Ishikawa (cell line): ENCODE results near the gene MYRIP.

ENCODE experiments used
- FOXM1 ChIP-seq: IDR thresholded peaks from 2 replicates; pipeline ENCODE4 v1.6.1; 2012; ENCODE audit warnings: low read depth, borderline replicate concordance
- NFIC ChIP-seq: IDR thresholded peaks from 2 replicates; pipeline ENCODE4 v1.6.1; 2012
- RAD21 ChIP-seq: IDR thresholded peaks from 2 replicates; pipeline ENCODE4 v1.6.1; 2012; ENCODE audit warnings: low read depth
- TAF1 ChIP-seq: IDR thresholded peaks from 2 replicates; pipeline ENCODE4 v1.6.1; 2012; ENCODE audit warnings: low read depth, mild to moderate bottlenecking
- TEAD4 ChIP-seq: IDR thresholded peaks from 2 replicates; pipeline ENCODE4 v1.6.1; 2012
- YY1 ChIP-seq: IDR thresholded peaks from 2 replicates; pipeline ENCODE4 v1.6.1; 2012; ENCODE audit warnings: low read depth
- TF ChIP-seq, protein P1 (sequence below): IDR thresholded peaks from 2 replicates; pipeline ENCODE4 v1.6.1; 2012; ENCODE audit warnings: low read depth, mild to moderate bottlenecking

- TF ChIP-seq, protein P1, sequence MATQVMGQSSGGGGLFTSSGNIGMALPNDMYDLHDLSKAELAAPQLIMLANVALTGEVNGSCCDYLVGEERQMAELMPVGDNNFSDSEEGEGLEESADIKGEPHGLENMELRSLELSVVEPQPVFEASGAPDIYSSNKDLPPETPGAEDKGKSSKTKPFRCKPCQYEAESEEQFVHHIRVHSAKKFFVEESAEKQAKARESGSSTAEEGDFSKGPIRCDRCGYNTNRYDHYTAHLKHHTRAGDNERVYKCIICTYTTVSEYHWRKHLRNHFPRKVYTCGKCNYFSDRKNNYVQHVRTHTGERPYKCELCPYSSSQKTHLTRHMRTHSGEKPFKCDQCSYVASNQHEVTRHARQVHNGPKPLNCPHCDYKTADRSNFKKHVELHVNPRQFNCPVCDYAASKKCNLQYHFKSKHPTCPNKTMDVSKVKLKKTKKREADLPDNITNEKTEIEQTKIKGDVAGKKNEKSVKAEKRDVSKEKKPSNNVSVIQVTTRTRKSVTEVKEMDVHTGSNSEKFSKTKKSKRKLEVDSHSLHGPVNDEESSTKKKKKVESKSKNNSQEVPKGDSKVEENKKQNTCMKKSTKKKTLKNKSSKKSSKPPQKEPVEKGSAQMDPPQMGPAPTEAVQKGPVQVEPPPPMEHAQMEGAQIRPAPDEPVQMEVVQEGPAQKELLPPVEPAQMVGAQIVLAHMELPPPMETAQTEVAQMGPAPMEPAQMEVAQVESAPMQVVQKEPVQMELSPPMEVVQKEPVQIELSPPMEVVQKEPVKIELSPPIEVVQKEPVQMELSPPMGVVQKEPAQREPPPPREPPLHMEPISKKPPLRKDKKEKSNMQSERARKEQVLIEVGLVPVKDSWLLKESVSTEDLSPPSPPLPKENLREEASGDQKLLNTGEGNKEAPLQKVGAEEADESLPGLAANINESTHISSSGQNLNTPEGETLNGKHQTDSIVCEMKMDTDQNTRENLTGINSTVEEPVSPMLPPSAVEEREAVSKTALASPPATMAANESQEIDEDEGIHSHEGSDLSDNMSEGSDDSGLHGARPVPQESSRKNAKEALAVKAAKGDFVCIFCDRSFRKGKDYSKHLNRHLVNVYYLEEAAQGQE, result no peak
- TF ChIP-seq TEAD4 (no peak), RAD21 (no peak), YY1 (no peak), FOXM1 (no peak), NFIC (no peak), TAF1 (no peak)
Observed at GRCh38 chr3:39784922-39785321, 24.5 kb upstream of the MYRIP start.
